RWPE1 (cell line): ENCODE measurements around the gene CFL1.

Experiments
- CTCF ChIA-PET: fragments of 350-600 bp; sonication (Branson Sonifier 250); formaldehyde crosslinking; extraction: SDS; loops from one replicate; lab custom pipeline; 2021; lab: Yijun Ruan, JAX
- POLR2A ChIA-PET: fragments of 400-600 bp; formaldehyde crosslinking; extraction: SDS; loops from one replicate; lab custom pipeline; 2020; ENCODE audit warnings: antibody characterized with exemption; ENCODE audit not compliant: low non-redundant PET; lab: Yijun Ruan, JAX
- DNase-seq: peaks from one replicate; pipeline ENCODE4 v3.0.0; 2012; ENCODE audit warnings: low spot score
- H3K27ac ChIP-seq: fragments of 450-650 bp; 2 replicates; pipeline ENCODE4 v1.5.1; 2017
- TF ChIP-seq, protein P1 (sequence below): fragments of 450-650 bp; conservative IDR thresholded peaks from 2 replicates; pipeline ENCODE4 v1.5.1; 2017; ENCODE audit warnings: low read depth, mild to moderate bottlenecking

CFL1 gene

GRCh38 chr11:65863889-65864705 lies 6.1 kb upstream of the CFL1 start:
- ChIA-PET CTCF (no interaction called here), POLR2A (no interaction called here)
- TF ChIP-seq, protein P1, sequence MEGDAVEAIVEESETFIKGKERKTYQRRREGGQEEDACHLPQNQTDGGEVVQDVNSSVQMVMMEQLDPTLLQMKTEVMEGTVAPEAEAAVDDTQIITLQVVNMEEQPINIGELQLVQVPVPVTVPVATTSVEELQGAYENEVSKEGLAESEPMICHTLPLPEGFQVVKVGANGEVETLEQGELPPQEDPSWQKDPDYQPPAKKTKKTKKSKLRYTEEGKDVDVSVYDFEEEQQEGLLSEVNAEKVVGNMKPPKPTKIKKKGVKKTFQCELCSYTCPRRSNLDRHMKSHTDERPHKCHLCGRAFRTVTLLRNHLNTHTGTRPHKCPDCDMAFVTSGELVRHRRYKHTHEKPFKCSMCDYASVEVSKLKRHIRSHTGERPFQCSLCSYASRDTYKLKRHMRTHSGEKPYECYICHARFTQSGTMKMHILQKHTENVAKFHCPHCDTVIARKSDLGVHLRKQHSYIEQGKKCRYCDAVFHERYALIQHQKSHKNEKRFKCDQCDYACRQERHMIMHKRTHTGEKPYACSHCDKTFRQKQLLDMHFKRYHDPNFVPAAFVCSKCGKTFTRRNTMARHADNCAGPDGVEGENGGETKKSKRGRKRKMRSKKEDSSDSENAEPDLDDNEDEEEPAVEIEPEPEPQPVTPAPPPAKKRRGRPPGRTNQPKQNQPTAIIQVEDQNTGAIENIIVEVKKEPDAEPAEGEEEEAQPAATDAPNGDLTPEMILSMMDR: no peak
- no peak for DNase-seq
- H3K27ac ChIP-seq: peak overlapping the region; percentile 98

- ChIA-PET CTCF (interaction anchor here (0.6 to 0.7 kb wide), 2 partner anchors 76 to 103 kb away, joined by 3 read pairs; no protein-coding TSS in a partner anchor), POLR2A (no interaction called here)
- peak overlapping the region; percentile 98 for H3K27ac ChIP-seq
- TF ChIP-seq, protein P1: no peak
- DNase-seq: no peak
Measured at GRCh38 chr11:65862941-65863888, 5.2 kb upstream of the CFL1 start.

DNA sequence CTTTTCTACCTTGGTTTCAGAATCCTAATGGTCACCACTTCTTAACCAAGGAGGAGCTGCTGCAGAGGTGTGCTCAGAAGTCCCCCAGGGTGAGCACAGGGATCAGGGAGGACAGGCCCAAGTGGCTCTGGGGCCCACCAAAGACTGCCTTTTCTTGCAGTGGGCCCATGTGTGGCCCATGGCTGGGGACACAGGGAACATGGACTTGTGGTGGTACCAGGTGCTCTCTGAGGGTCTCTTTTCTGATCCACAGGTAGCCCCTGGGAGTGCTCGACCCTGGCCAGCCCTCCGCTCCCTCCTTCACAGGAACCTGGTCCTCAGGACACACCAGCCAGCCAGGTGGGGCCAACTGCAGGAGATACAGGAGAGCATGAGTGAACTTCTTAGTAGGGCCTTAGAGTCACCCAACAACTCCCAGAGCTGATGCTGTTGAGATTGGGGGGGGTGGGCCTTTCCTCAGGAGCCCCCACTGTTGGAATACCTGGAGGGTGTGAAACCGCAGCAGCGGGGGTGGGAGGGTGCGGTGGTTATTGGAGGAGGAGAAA lies 4.3 kb upstream of the CFL1 start:
- ChIA-PET POLR2A (no interaction called here), CTCF (interaction anchor here (0.7 kb wide), 2 partner anchors 102 to 274 kb away, joined by 3 to 4 read pairs; no protein-coding TSS in a partner anchor)
- peak overlapping the region; percentile 98 for H3K27ac ChIP-seq
- no peak for DNase-seq
- TF ChIP-seq, protein P1: no peak

- no peak for DNase-seq
- CTCF ChIA-PET: interaction anchor here (0.7 to 2.6 kb wide), 3 partner anchors 12 to 273 kb away, joined by 4 to 15 read pairs (median 5); no protein-coding TSS in a partner anchor
- POLR2A ChIA-PET: interaction anchor here (0.8 kb wide), 1 partner anchor 54 kb away, joined by 3 read pairs; no protein-coding TSS in a partner anchor
- peak overlapping the region; percentile 98 for H3K27ac ChIP-seq
- TF ChIP-seq, protein P1: no peak
Measured at GRCh38 chr11:65861533-65862183, 3.7 kb upstream of the CFL1 start.

- TF ChIP-seq, protein P1: no peak
Measured at GRCh38 chr11:65861165-65861505, 3.2 kb upstream of the CFL1 start.

More at GRCh38 chr11:65861165-65861505, 3.2 kb upstream of the CFL1 start:
- POLR2A ChIA-PET: interaction anchor here (0.8 to 1.2 kb wide), 2 partner anchors 29 to 55 kb away, joined by 3 to 4 read pairs; partner anchors contain the start of gene CCDC85B
- DNase-seq: no peak
- H3K27ac ChIP-seq: peak overlapping the region; percentile 98
- CTCF ChIA-PET: interaction anchor here (0.7 to 2.6 kb wide), 6 partner anchors 8 to 81 kb away, joined by 3 to 15 read pairs (median 5); no protein-coding TSS in a partner anchor
